ENCODE measurements around the gene CNP.

GRCh38 chr17:41919840-41920579, 46.6 kb upstream of the CNP start:
- TF ChIP-seq POLR2A (IDR thresholded peaks at IDR 0.05; ENCODE audit: low read depth, low read length) (no peak), POLR2AphosphoS5 (IDR thresholded peaks at IDR 0.05; ENCODE audit: low read depth, low read length) (no peak), SPI1 (IDR thresholded peaks at IDR 0.05; ENCODE audit: low read depth, low read length) (no peak), TAF1 (IDR thresholded peaks at IDR 0.05; ENCODE audit: low read depth, low read length) (no peak), PAX5 (IDR thresholded peaks at IDR 0.05; ENCODE audit: insufficient read depth, low read length, severe bottlenecking) (no peak)
